Astrocyte (in vitro differentiated cells and primary cell): Measurements from ENCODE around the gene TOB2. TPM values are rescaled to one million over a fixed set of nuclear protein-coding genes. Genes with fewer than 3 reads are reported as not detected.
A peak's percentile ranks its signal among the peaks of the same experiment; 100 is the strongest.
"Not testable (repeated sequence)": the region's sequence is repeated elsewhere in the genome, so short reads cannot be mapped to it uniquely, and the experiment has no call there.

Experiments used
- DNase-seq: peaks from one replicate; pipeline ENCODE4 v3.0.0-alpha.2; 2010; ENCODE audit warnings: low read depth
- FAIRE-seq: peaks from 2 replicates; lab custom pipeline; 2011; peaks lifted over from hg19 to GRCh38; lab: Jason Lieb, UNC
- H2AFZ ChIP-seq: 2 replicates; pipeline ENCODE4 v1.6.0; 2012; ENCODE audit warnings: low read depth, low read length, inconsistent platforms
- H3K27ac ChIP-seq: 2 replicates; pipeline ENCODE4 v1.5.1; 2011; ENCODE audit warnings: low read depth, low read length, inconsistent platforms
- H3K27me3 ChIP-seq: 2 replicates; pipeline ENCODE4 v1.6.0; 2011; ENCODE audit warnings: low read length, inconsistent platforms; ENCODE audit not compliant: insufficient read depth
- H3K36me3 ChIP-seq: 2 replicates; pipeline ENCODE4 v1.5.1; 2011; ENCODE audit warnings: low read length, inconsistent platforms; ENCODE audit not compliant: insufficient read depth
- H3K4me1 ChIP-seq: 2 replicates; pipeline ENCODE4 v1.5.1; 2011; ENCODE audit warnings: low read length, inconsistent platforms; ENCODE audit not compliant: insufficient read depth
- H3K4me2 ChIP-seq: 2 replicates; pipeline ENCODE4 v1.6.0; 2012; ENCODE audit warnings: low read length, inconsistent platforms
- H3K4me3 ChIP-seq: 2 replicates; pipeline ENCODE4 v1.5.1; 2011; ENCODE audit warnings: low read depth, mild to moderate bottlenecking, low read length, inconsistent platforms; ENCODE audit not compliant: insufficient read depth
- H3K79me2 ChIP-seq: 2 replicates; pipeline ENCODE4 v1.6.0; 2012; ENCODE audit warnings: mild to moderate bottlenecking, low read length, inconsistent platforms; ENCODE audit not compliant: insufficient read depth
- H3K9ac ChIP-seq: 2 replicates; pipeline ENCODE4 v1.6.0; 2012; ENCODE audit warnings: mild to moderate bottlenecking, low read length, inconsistent platforms
- H3K9me3 ChIP-seq: 2 replicates; pipeline ENCODE4 v1.5.1; 2012; ENCODE audit warnings: low read depth, mild to moderate bottlenecking, low read length, inconsistent platforms; ENCODE audit not compliant: insufficient read depth
- H4K20me1 ChIP-seq: 2 replicates; pipeline ENCODE4 v1.6.0; 2012; ENCODE audit warnings: low read length, inconsistent platforms; ENCODE audit not compliant: insufficient read depth
- H3K27ac Mint-ChIP-seq: one replicate; pipeline ENCODE4 v1.8.0; 2021; ENCODE audit warnings: mild to moderate bottlenecking, mixed read lengths; ENCODE audit not compliant: unreplicated experiment
- H3K27me3 Mint-ChIP-seq: one replicate; pipeline ENCODE4 v1.8.0; 2021; ENCODE audit warnings: low read depth, mixed read lengths; ENCODE audit not compliant: unreplicated experiment
- H3K36me3 Mint-ChIP-seq: one replicate; pipeline ENCODE4 v1.8.0; 2021; ENCODE audit warnings: low read depth, mixed read lengths; ENCODE audit not compliant: unreplicated experiment
- H3K4me1 Mint-ChIP-seq: one replicate; pipeline ENCODE4 v1.8.0; 2021; ENCODE audit warnings: low read depth, mixed read lengths; ENCODE audit not compliant: unreplicated experiment
- H3K4me3 Mint-ChIP-seq: one replicate; pipeline ENCODE4 v1.8.0; 2021; ENCODE audit warnings: mild to moderate bottlenecking, moderate library complexity, mixed read lengths; ENCODE audit not compliant: unreplicated experiment
- H3K9me3 Mint-ChIP-seq: one replicate; pipeline ENCODE4 v1.8.0; 2021; ENCODE audit warnings: mild to moderate bottlenecking, mixed read lengths; ENCODE audit not compliant: unreplicated experiment
- EZH2 ChIP-seq: IDR thresholded peaks from 2 replicates; pipeline ENCODE4 v1.6.1; 2012; ENCODE audit warnings: mild to moderate bottlenecking, low read length, inconsistent platforms; ENCODE audit not compliant: insufficient read depth
- total RNA-seq: library from RNA; stranded (reverse); gene quantifications from 2 replicates; pipeline ENCODE4 v1.2.1, GENCODE V29; 2021
- TF ChIP-seq, protein P1 (sequence below): IDR thresholded peaks from 2 replicates; pipeline ENCODE4 v1.5.1; 2011; ENCODE audit warnings: low read depth, mild to moderate bottlenecking, inconsistent platforms, low read length, moderate library complexity; ENCODE audit not compliant: insufficient read depth

The TOB2 gene
- total RNA-seq, 1 donor from 2014 or later, result 54.6 TPM

DNA sequence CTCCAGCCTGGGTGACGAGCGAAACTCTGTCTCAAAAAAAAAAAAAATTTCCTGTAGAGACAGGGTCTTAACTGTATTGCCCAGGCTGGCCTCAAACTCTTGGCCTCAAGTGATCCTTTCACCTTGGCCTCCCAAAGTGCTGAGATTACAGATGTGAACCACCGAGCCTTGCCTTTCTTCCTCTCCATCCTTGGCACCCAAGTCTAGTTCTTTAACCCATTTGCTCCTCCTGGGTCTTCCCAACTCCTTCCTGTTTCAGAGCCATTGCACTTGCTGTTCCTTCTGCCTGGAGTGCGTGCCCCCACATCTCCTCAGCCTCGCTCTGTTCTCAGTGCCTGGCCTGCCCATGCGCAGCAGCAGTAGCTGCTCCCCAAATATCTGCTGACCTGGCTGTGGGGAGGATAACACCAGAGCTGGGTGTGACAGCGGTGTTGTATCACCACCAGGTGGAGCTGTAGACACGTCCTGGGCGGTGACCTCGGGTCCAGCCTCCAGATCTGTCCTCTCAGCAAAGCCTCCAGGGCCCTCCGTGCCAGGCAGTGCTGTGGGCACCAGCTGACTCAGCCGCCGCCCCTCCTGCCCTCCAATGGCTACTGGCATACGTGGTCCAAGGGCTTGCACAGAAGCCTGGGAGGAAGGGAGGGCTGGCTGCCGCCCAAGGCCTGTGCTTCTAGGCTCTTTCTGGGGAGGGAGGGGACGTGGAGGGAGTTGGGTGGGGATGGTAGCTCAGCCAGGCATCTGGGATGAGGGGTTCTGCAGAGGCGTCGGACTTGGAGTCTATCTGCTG, 42.9 kb downstream of the TOB2 start:
- Histone ChIP-seq H3K9me3 (no peaks in the 10 kb centered on the region), H2AFZ (peak overlapping the region; percentile 73), H3K79me2 (no peaks in the 10 kb centered on the region), H4K20me1 (no peaks in the 10 kb centered on the region), H3K9ac (no peak overlapping the region), H3K27ac (no peak overlapping the region), H3K4me2 (peak overlapping the region; percentile 37), H3K4me1 (peaks cover 9% of the 10 kb centered on the region), H3K36me3 (no peaks in the 10 kb centered on the region), H3K4me3 (no peak overlapping the region), H3K27me3 (no peaks in the 10 kb centered on the region)
- DNase-seq, result peak; percentile 57
- peak overlapping the region; percentile 47 for H3K4me3 Mint-ChIP-seq
- H3K9me3 Mint-ChIP-seq, result no peaks in the 10 kb centered on the region
- H3K27me3 Mint-ChIP-seq, result peaks cover 2% of the 10 kb centered on the region
- H3K36me3 Mint-ChIP-seq, result peaks cover 3% of the 10 kb centered on the region
- H3K4me1 Mint-ChIP-seq, result no peaks in the 10 kb centered on the region
- FAIRE-seq, result peak; percentile 41
- no peak overlapping the region for H3K27ac Mint-ChIP-seq
- TF ChIP-seq, protein P1, sequence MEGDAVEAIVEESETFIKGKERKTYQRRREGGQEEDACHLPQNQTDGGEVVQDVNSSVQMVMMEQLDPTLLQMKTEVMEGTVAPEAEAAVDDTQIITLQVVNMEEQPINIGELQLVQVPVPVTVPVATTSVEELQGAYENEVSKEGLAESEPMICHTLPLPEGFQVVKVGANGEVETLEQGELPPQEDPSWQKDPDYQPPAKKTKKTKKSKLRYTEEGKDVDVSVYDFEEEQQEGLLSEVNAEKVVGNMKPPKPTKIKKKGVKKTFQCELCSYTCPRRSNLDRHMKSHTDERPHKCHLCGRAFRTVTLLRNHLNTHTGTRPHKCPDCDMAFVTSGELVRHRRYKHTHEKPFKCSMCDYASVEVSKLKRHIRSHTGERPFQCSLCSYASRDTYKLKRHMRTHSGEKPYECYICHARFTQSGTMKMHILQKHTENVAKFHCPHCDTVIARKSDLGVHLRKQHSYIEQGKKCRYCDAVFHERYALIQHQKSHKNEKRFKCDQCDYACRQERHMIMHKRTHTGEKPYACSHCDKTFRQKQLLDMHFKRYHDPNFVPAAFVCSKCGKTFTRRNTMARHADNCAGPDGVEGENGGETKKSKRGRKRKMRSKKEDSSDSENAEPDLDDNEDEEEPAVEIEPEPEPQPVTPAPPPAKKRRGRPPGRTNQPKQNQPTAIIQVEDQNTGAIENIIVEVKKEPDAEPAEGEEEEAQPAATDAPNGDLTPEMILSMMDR, result peak; percentile 89
- TF ChIP-seq EZH2, result no peak

GRCh38 chr22:41402851-41403250, 43.8 kb downstream of the TOB2 start:
- not testable (repeated sequence) for H3K4me3 Mint-ChIP-seq, H3K4me3 ChIP-seq, H3K9me3 Mint-ChIP-seq, H3K4me2 ChIP-seq, DNase-seq, H3K79me2 ChIP-seq, H3K9ac ChIP-seq, H4K20me1 ChIP-seq, H3K27me3 Mint-ChIP-seq, H3K27ac ChIP-seq, FAIRE-seq, H3K9me3 ChIP-seq, H3K27me3 ChIP-seq, H3K4me1 ChIP-seq, H3K4me1 Mint-ChIP-seq, H3K27ac Mint-ChIP-seq, H3K36me3 ChIP-seq, H3K36me3 Mint-ChIP-seq, H2AFZ ChIP-seq

- Mint-ChIP-seq H3K9me3 (no peaks in the 10 kb centered on the region), H3K36me3 (peaks cover 7% of the 10 kb centered on the region), H3K4me1 (no peaks in the 10 kb centered on the region), H3K27ac (no peak overlapping the region), H3K27me3 (peaks cover 2% of the 10 kb centered on the region), H3K4me3 (no peak overlapping the region)
- H3K9me3 ChIP-seq, result no peaks in the 10 kb centered on the region
- no peak overlapping the region for H3K9ac ChIP-seq
- TF ChIP-seq, protein P1, result no peak
- no peak for TF ChIP-seq EZH2
- FAIRE-seq, result no peak
- H3K27ac ChIP-seq, result no peak overlapping the region
- DNase-seq, result no peak
- no peaks in the 10 kb centered on the region for H3K36me3 ChIP-seq
- peak overlapping the region; percentile 57 for H3K4me2 ChIP-seq
- H4K20me1 ChIP-seq, result no peaks in the 10 kb centered on the region
- no peaks in the 10 kb centered on the region for H3K27me3 ChIP-seq
- no peak overlapping the region for H3K4me3 ChIP-seq
- H2AFZ ChIP-seq, result peak overlapping the region; percentile 30
- peaks cover 9% of the 10 kb centered on the region for H3K4me1 ChIP-seq
- no peaks in the 10 kb centered on the region for H3K79me2 ChIP-seq
Observed at GRCh38 chr22:41401781-41402648, 44.6 kb downstream of the TOB2 start.
